HL-60 (cell line): Measurements from ENCODE around the gene HNRNPC.

Source experiments
- DNase-seq, 2 experiments: peaks; one replicate each; pipeline ENCODE4 v3.0.0-alpha.2; 2010 to 2020; ENCODE audit warnings: low read depth in 1 of 2, low spot score in 1 of 2
- H3K27ac ChIP-seq: fragments of 250-450 bp; sonication (Bioruptor Pico); replicated peaks from 2 replicates; pipeline ENCODE4 v1.5.1; 2020; ENCODE audit warnings: mild to moderate bottlenecking, moderate library complexity
- H3K27me3 ChIP-seq: fragments of 250-450 bp; sonication (Bioruptor Pico); 2 replicates; pipeline ENCODE4 v1.5.1; 2021; ENCODE audit warnings: mild to moderate bottlenecking, moderate library complexity; ENCODE audit not compliant: insufficient read depth, poor library complexity, severe bottlenecking
- H3K4me3 ChIP-seq: replicated peaks from 2 replicates; pipeline ENCODE4 v1.5.1; 2011; ENCODE audit warnings: mild to moderate bottlenecking, control low read depth, low read length; ENCODE audit not compliant: insufficient read depth
- GABPA ChIP-seq: IDR thresholded peaks from 2 replicates; pipeline ENCODE4 v1.6.1; 2012; ENCODE audit warnings: low read depth
- POLR2AphosphoS5 ChIP-seq: IDR thresholded peaks from 2 replicates; pipeline ENCODE4 v1.6.1; 2012; ENCODE audit warnings: low read depth
- SPI1 ChIP-seq: IDR thresholded peaks from 2 replicates; pipeline ENCODE4 v1.6.1; 2012; ENCODE audit warnings: low read depth, mild to moderate bottlenecking, borderline replicate concordance
- TF ChIP-seq, protein P1 (sequence below): IDR thresholded peaks from one replicate; pipeline ENCODE4 v1.5.1; 2011; ENCODE audit warnings: low read length, control low read depth, inconsistent platforms; ENCODE audit not compliant: insufficient read depth
- TF ChIP-seq, protein P2 (sequence below): IDR thresholded peaks from 2 replicates; pipeline ENCODE4 v1.6.1; 2012; ENCODE audit warnings: low read depth; ENCODE audit not compliant: insufficient replicate concordance

Gene HNRNPC

DNA sequence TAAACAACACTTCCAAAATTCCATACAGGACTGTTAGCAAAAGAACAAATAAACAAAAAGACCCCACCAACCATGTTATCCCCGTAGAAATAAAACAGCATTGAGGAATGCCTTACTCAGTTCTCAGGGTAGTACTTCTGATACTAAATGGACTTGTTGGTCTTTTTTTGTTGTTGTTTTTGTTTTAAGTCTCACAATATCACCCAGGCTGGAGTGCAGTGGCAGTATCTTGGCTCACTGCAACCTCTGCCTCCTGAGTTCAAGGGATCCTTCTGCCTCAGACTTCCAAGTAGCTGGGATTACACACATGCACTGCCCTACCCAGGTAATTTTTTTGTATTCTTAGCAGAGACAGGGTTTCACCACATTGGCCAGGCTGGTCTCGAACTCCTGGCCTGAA lies 17.1 kb downstream of the HNRNPC start:
- TF ChIP-seq, protein P1, sequence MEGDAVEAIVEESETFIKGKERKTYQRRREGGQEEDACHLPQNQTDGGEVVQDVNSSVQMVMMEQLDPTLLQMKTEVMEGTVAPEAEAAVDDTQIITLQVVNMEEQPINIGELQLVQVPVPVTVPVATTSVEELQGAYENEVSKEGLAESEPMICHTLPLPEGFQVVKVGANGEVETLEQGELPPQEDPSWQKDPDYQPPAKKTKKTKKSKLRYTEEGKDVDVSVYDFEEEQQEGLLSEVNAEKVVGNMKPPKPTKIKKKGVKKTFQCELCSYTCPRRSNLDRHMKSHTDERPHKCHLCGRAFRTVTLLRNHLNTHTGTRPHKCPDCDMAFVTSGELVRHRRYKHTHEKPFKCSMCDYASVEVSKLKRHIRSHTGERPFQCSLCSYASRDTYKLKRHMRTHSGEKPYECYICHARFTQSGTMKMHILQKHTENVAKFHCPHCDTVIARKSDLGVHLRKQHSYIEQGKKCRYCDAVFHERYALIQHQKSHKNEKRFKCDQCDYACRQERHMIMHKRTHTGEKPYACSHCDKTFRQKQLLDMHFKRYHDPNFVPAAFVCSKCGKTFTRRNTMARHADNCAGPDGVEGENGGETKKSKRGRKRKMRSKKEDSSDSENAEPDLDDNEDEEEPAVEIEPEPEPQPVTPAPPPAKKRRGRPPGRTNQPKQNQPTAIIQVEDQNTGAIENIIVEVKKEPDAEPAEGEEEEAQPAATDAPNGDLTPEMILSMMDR: no peak
- no peak for TF ChIP-seq GABPA
- Histone ChIP-seq H3K27ac (no peak overlapping the region), H3K27me3 (no peaks in the 10 kb centered on the region), H3K4me3 (no peak overlapping the region)
- DNase-seq: no peak

DNA sequence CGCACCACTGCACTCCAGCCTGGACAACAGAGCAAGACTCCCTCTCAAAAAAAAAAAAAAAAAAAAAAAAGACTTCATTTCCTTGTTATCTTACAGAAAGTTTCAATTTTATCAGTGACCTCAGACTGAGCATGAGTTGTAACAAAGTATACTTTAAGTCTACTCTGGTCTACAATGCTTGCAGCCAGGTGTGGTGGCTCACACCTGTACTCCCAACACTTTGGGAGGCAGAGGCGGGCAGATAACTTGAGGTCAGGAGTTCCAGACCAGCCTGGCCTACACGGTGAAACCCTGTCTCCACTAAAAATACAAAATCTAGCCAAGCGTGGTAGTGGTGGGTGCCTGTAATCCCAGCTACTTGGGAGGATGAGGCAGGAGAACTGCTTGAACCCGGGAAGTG lies 18.0 kb downstream of the HNRNPC start:
- no peak for DNase-seq
- no peak overlapping the region for H3K4me3 ChIP-seq
- TF ChIP-seq SPI1 (no peak), POLR2AphosphoS5 (no peak), GABPA (no peak)
- TF ChIP-seq, protein P1: no peak
- TF ChIP-seq, protein P2, sequence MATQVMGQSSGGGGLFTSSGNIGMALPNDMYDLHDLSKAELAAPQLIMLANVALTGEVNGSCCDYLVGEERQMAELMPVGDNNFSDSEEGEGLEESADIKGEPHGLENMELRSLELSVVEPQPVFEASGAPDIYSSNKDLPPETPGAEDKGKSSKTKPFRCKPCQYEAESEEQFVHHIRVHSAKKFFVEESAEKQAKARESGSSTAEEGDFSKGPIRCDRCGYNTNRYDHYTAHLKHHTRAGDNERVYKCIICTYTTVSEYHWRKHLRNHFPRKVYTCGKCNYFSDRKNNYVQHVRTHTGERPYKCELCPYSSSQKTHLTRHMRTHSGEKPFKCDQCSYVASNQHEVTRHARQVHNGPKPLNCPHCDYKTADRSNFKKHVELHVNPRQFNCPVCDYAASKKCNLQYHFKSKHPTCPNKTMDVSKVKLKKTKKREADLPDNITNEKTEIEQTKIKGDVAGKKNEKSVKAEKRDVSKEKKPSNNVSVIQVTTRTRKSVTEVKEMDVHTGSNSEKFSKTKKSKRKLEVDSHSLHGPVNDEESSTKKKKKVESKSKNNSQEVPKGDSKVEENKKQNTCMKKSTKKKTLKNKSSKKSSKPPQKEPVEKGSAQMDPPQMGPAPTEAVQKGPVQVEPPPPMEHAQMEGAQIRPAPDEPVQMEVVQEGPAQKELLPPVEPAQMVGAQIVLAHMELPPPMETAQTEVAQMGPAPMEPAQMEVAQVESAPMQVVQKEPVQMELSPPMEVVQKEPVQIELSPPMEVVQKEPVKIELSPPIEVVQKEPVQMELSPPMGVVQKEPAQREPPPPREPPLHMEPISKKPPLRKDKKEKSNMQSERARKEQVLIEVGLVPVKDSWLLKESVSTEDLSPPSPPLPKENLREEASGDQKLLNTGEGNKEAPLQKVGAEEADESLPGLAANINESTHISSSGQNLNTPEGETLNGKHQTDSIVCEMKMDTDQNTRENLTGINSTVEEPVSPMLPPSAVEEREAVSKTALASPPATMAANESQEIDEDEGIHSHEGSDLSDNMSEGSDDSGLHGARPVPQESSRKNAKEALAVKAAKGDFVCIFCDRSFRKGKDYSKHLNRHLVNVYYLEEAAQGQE: no peak
- H3K27me3 ChIP-seq: no peaks in the 10 kb centered on the region
- no peak overlapping the region for H3K27ac ChIP-seq

DNA sequence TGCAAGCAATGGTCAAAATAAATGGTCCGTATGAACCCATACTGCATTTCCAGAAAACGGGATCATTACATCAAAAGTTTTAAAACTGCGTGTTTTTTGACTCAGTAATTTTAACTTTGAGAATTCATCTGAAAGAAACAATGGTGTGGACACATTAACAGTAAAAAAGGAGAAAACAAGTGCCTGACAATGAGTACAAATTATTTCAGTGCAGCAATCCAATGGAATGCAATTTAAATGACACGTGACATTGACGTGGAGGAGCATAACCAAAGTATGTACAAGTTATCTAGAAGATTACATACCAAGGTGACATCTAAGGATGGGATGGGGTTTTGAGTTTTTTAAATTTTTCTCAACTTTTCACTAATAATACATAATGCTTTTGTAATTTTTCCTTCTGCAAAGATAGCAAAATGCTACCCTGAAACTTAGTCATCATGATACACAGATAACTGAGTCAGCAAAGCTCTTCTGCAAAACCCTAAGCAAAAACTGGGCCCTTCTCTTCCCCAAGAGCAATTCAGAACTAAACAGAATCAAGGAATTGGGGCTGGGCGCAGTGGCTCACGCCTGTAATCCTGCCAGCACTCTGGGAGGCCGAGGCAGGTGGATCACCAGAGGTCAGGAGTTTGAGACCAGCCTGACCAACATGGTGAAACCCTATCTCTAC lies 20.4 kb downstream of the HNRNPC start:
- no peak overlapping the region for H3K4me3 ChIP-seq
- TF ChIP-seq, protein P2: no peak
- TF ChIP-seq SPI1 (no peak), GABPA (no peak), POLR2AphosphoS5 (no peak)
- TF ChIP-seq, protein P1: no peak
- no peak overlapping the region for H3K27ac ChIP-seq
- H3K27me3 ChIP-seq: no peaks in the 10 kb centered on the region
- DNase-seq: no peak

DNA sequence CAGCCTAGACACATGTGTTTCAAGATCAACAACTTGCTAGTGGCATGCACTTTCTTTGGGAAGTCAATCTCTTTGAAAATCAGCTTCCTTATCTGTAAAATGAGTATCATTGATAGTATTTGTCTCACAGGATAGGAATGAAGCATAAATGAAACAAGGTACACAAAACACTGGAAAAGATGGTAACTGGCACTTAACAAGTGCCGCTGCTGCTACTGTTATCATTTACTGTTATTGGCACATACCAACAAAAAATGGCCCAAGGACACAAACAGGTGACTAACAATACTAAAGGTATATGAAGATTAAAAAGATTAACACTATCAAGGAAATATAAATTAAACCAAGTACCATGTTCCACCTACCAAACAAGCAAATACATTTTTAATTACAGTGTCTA lies 20.9 kb downstream of the HNRNPC start:
- no peak for TF ChIP-seq POLR2AphosphoS5
- TF ChIP-seq, protein P1: no peak
- no peak overlapping the region for H3K27ac ChIP-seq
- H3K4me3 ChIP-seq: no peak overlapping the region
- no peaks in the 10 kb centered on the region for H3K27me3 ChIP-seq
- DNase-seq: no peak
